HEK293 (cell line): Measurements from ENCODE around the gene LYPLA2.

Experiments
- CTCF ChIP-seq: fragments of 450-650 bp; formaldehyde crosslinking; IDR thresholded peaks from 2 replicates; pipeline ENCODE4 v1.5.1; 2016; ENCODE audit warnings: missing biosample characterization, missing genetic modification characterization
- OSR2 ChIP-seq: fragments of 450-650 bp; formaldehyde crosslinking; IDR thresholded peaks from 2 replicates; pipeline ENCODE4 v1.5.1; 2016; ENCODE audit warnings: missing biosample characterization, missing genetic modification characterization
- PBX3 ChIP-seq: sonication (generic); formaldehyde crosslinking; IDR thresholded peaks from 2 replicates; pipeline ENCODE4 v1.8.1; 2022; ENCODE audit warnings: mild to moderate bottlenecking, moderate library complexity, missing genetic modification reagents
- REST ChIP-seq: fragments of 450-650 bp; formaldehyde crosslinking; IDR thresholded peaks from 2 replicates; pipeline ENCODE4 v1.5.1; 2016; ENCODE audit warnings: missing biosample characterization, missing genetic modification characterization
- TSHZ1 ChIP-seq: fragments of 450-650 bp; formaldehyde crosslinking; IDR thresholded peaks from 2 replicates; pipeline ENCODE4 v1.5.1; 2016; ENCODE audit warnings: missing biosample characterization, missing genetic modification characterization, borderline replicate concordance
- ZBTB8A ChIP-seq: fragments of 450-650 bp; formaldehyde crosslinking; IDR thresholded peaks from 2 replicates; pipeline ENCODE4 v1.5.1; 2016; ENCODE audit warnings: missing biosample characterization, missing genetic modification characterization
- ZNF19 ChIP-seq: fragments of 450-650 bp; formaldehyde crosslinking; IDR thresholded peaks from 2 replicates; pipeline ENCODE4; 2016; ENCODE audit warnings: missing biosample characterization, missing genetic modification characterization, low read depth
- ZNF580 ChIP-seq: fragments of 450-650 bp; formaldehyde crosslinking; IDR thresholded peaks from 2 replicates; pipeline ENCODE4 v1.5.1; 2016; ENCODE audit warnings: missing biosample characterization, missing genetic modification characterization

GRCh38 chr1:23787701-23788100, 3.2 kb upstream of the LYPLA2 start:
- TF ChIP-seq REST (tag by site-specific recombination), result no peak
- TF ChIP-seq ZNF19 (tag by site-specific recombination), result no peak
- no peak for TF ChIP-seq CTCF (tag by site-specific recombination)
- no peak for TF ChIP-seq ZBTB8A (tag by site-specific recombination)
- TF ChIP-seq OSR2 (tag by site-specific recombination), result no peak
- no peak for TF ChIP-seq TSHZ1 (tag by site-specific recombination)
- TF ChIP-seq ZNF580 (tag by site-specific recombination), result no peak
- no peak for TF ChIP-seq PBX3 (CRISPR knock-in tag)
